ENCODE results near the gene DOCK8. TPM values are rescaled to one million over a fixed set of nuclear protein-coding genes. Genes with fewer than 3 reads are reported as not detected.

The DOCK8 gene
- total RNA-seq, 2 donors from 2014 or later: 18.7 to 19.3 TPM

DNA sequence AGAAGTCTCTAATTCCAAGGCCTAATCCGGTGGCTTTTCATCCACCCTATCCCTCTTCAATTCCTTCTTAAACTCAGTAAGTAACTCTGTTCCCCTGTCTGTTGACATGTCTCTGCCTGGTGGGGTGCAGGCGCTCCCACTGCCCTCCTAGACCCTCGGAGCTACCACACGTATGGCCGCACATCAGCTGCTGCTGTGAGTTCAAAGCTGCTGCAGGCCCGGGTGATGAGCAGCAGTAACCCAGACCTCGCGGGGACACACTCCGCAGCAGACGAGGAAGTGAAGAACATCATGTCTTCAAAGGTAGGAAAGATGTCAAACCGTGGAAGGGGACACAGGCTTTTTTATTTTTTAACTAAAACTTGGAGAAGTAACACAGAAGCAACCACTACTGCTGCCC lies 167.7 kb downstream of the DOCK8 start:
- ATAC-seq (ENCODE audit: insufficient number of reproducible peaks, low FRiP score, low read depth) (no peak), DNase-seq (ENCODE audit: low spot score) (no peak)
- H3K4me1 ChIP-seq (ENCODE audit: control insufficient read depth in 1 of 2, low read depth in 2 of 2): no peaks in the 10 kb centered on the region
- no peaks in the 10 kb centered on the region for H3K36me3 ChIP-seq
- TF ChIP-seq, protein P1, sequence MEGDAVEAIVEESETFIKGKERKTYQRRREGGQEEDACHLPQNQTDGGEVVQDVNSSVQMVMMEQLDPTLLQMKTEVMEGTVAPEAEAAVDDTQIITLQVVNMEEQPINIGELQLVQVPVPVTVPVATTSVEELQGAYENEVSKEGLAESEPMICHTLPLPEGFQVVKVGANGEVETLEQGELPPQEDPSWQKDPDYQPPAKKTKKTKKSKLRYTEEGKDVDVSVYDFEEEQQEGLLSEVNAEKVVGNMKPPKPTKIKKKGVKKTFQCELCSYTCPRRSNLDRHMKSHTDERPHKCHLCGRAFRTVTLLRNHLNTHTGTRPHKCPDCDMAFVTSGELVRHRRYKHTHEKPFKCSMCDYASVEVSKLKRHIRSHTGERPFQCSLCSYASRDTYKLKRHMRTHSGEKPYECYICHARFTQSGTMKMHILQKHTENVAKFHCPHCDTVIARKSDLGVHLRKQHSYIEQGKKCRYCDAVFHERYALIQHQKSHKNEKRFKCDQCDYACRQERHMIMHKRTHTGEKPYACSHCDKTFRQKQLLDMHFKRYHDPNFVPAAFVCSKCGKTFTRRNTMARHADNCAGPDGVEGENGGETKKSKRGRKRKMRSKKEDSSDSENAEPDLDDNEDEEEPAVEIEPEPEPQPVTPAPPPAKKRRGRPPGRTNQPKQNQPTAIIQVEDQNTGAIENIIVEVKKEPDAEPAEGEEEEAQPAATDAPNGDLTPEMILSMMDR (IDR thresholded peaks at IDR 0.05): no peak
- no peaks in the 10 kb centered on the region for H3K27me3 ChIP-seq (replicated peaks; ENCODE audit: insufficient read depth)
- no peak overlapping the region for H3K4me3 ChIP-seq
- no peak overlapping the region for H3K27ac ChIP-seq
- no peaks in the 10 kb centered on the region for H3K9me3 ChIP-seq

GRCh38 chr9:385818-386398 lies 171.2 kb downstream of the DOCK8 start:
- H3K4me3 ChIP-seq: no peak overlapping the region
- H3K4me1 ChIP-seq (ENCODE audit: control insufficient read depth in 1 of 2, low read depth in 2 of 2): no peaks in the 10 kb centered on the region
- ATAC-seq (ENCODE audit: insufficient number of reproducible peaks, low FRiP score, low read depth) (peak; percentile 79), DNase-seq (ENCODE audit: low spot score) (no peak)
- no peaks in the 10 kb centered on the region for H3K27me3 ChIP-seq (replicated peaks; ENCODE audit: insufficient read depth)
- no peaks in the 10 kb centered on the region for H3K9me3 ChIP-seq
- H3K27ac ChIP-seq: no peak overlapping the region
- H3K36me3 ChIP-seq: no peaks in the 10 kb centered on the region
- TF ChIP-seq, protein P1 (IDR thresholded peaks at IDR 0.05): peak; percentile 95

GRCh38 chr9:389159-389558 lies 174.5 kb downstream of the DOCK8 start:
- Histone ChIP-seq H3K27ac (no peak overlapping the region), H3K27me3 (replicated peaks; ENCODE audit: insufficient read depth) (no peaks in the 10 kb centered on the region), H3K9me3 (no peaks in the 10 kb centered on the region), H3K4me3 (no peak overlapping the region), H3K36me3 (no peaks in the 10 kb centered on the region), H3K4me1 (ENCODE audit: control insufficient read depth in 1 of 2, low read depth in 2 of 2) (no peaks in the 10 kb centered on the region)
- DNase-seq (ENCODE audit: low spot score) (no peak), ATAC-seq (ENCODE audit: insufficient number of reproducible peaks, low FRiP score, low read depth) (no peak)
- TF ChIP-seq, protein P1 (IDR thresholded peaks at IDR 0.05): no peak

DNA sequence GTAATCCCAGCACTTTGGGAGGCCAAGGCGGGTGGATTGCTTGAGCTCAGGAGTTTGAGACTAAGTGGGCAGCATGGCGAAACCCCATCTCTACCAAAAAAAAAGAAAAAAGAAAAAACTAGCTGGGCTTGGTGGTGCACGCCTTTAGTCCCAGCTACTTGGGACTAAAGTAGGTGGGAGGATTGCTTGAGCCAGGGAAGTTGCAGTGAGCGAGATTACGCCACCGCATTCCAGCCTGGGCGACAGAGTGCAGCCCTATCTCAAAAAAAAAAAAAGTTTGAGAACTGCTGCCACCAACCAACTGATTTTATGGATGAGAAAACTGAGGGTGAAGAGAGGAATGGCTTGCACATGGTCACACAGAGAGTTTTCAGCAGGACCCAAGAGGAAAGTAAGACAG lies 175.1 kb downstream of the DOCK8 start:
- H3K36me3 ChIP-seq: no peaks in the 10 kb centered on the region
- TF ChIP-seq, protein P1 (IDR thresholded peaks at IDR 0.05): no peak
- DNase-seq (ENCODE audit: low spot score): no peak
- no peak for ATAC-seq (ENCODE audit: insufficient number of reproducible peaks, low FRiP score, low read depth)
- no peak overlapping the region for H3K27ac ChIP-seq
- no peaks in the 10 kb centered on the region for H3K27me3 ChIP-seq (replicated peaks; ENCODE audit: insufficient read depth)
- peaks cover 0 to 5% of the 10 kb centered on the region in 2 donors for H3K4me1 ChIP-seq (ENCODE audit: control insufficient read depth in 1 of 2, low read depth in 2 of 2)
- no peaks in the 10 kb centered on the region for H3K9me3 ChIP-seq
- no peak overlapping the region for H3K4me3 ChIP-seq

- Histone ChIP-seq H3K9me3 (no peaks in the 10 kb centered on the region), H3K36me3 (no peaks in the 10 kb centered on the region), H3K27ac (no peak overlapping the region), H3K4me3 (no peak overlapping the region), H3K27me3 (replicated peaks; ENCODE audit: insufficient read depth) (no peaks in the 10 kb centered on the region), H3K4me1 (ENCODE audit: control insufficient read depth in 1 of 2, low read depth in 2 of 2) (peaks cover 0 to 11% of the 10 kb centered on the region in 2 donors)
- TF ChIP-seq, protein P1 (IDR thresholded peaks at IDR 0.05): no peak
- no peak for ATAC-seq (ENCODE audit: insufficient number of reproducible peaks, low FRiP score, low read depth)
- no peak for DNase-seq (ENCODE audit: low spot score)
Observed at GRCh38 chr9:392077-392804, 177.6 kb downstream of the DOCK8 start.
